GM12878 (cell line): ENCODE results near the gene ISG20L2. TPM values are rescaled to one million over a fixed set of nuclear protein-coding genes. Genes with fewer than 3 reads are reported as not detected.

Experiments
- ATAC-seq: fragments of 200-7000 bp; cut with Tn5 transposase; 3 replicates; pipeline ENCODE4 v1.9.1; 2020; ENCODE audit warnings: mild to moderate bottlenecking, moderate library complexity
- BruUV-seq: library from RNA; stranded (reverse); fragments of 400-500 nt; replicated peaks from 2 replicates; lab custom pipeline; 2021; lab: Mats Ljungman, UMichigan
- CTCF ChIA-PET: fragments of 300-600 bp; sonication (Branson Sonifier 250); formaldehyde crosslinking; extraction: SDS; loops from one replicate; lab custom pipeline; 2021; ENCODE audit warnings: inconsistent platforms; lab: Yijun Ruan, JAX
- POLR2A ChIA-PET: fragments of 350-600 bp; formaldehyde crosslinking; extraction: SDS; loops from one replicate; lab custom pipeline; 2021; ENCODE audit warnings: inconsistent platforms; lab: Charles Lee
- RAD21 ChIA-PET: fragments of 300-600 bp; sonication (Branson Sonifier 250); formaldehyde crosslinking; loops from one replicate; lab custom pipeline; 2023; ENCODE audit warnings: antibody characterized with exemption; ENCODE audit not compliant: unreplicated experiment; lab: Charles Lee
- SMC1A ChIA-PET: fragments of 300-600 bp; sonication (Branson Sonifier 250); formaldehyde crosslinking; loops from one replicate; lab custom pipeline; 2023; ENCODE audit not compliant: unreplicated experiment, uncharacterized antibody; lab: Charles Lee
- DNase-seq: peaks from one replicate; pipeline ENCODE4 v3.0.0-alpha.2; 2011; ENCODE audit warnings: low read depth, low spot score
- FAIRE-seq: peaks from 3 replicates; lab custom pipeline; 2011; peaks lifted over from hg19 to GRCh38; lab: Jason Lieb, UNC
- H2AFZ ChIP-seq: 2 replicates; pipeline ENCODE4 v1.6.0; 2011; ENCODE audit warnings: low read depth, low read length, control low read depth; ENCODE audit not compliant: control insufficient read depth
- H3K27ac ChIP-seq: 2 replicates; pipeline ENCODE4 v1.5.1; 2011; ENCODE audit warnings: control low read depth; ENCODE audit not compliant: control insufficient read depth, insufficient read depth
- H3K27me3 ChIP-seq, 2 experiments: replicated peaks in 1 of 2; 2 replicates each; pipeline versions ENCODE4 v1.6.0 to v1.6.1; 2011; ENCODE audit warnings: low read length in 1 of 2; ENCODE audit not compliant: control insufficient read depth in 2 of 2, insufficient read depth in 2 of 2
- H3K36me3 ChIP-seq, 2 experiments: 2 replicates each; pipeline ENCODE4 v1.5.1; 2011; ENCODE audit warnings: low read length in 1 of 2; ENCODE audit not compliant: control insufficient read depth in 2 of 2, insufficient read depth in 2 of 2
- H3K4me1 ChIP-seq: 2 replicates; pipeline ENCODE4 v1.6.1; 2011; ENCODE audit warnings: mild to moderate bottlenecking, low read length, moderate library complexity, mixed read lengths; ENCODE audit not compliant: control insufficient read depth, insufficient read depth
- H3K4me2 ChIP-seq: 2 replicates; pipeline ENCODE4 v1.6.0; 2011; ENCODE audit warnings: control low read depth; ENCODE audit not compliant: control insufficient read depth, insufficient read depth
- H3K4me3 ChIP-seq: fragments of 200-600 bp; sonication (generic); 2 replicates; pipeline ENCODE4 v1.5.1; 2016
- H3K79me2 ChIP-seq: 2 replicates; pipeline ENCODE4 v1.6.0; 2011; ENCODE audit warnings: low read length; ENCODE audit not compliant: control insufficient read depth, insufficient read depth
- H3K9ac ChIP-seq: 2 replicates; pipeline ENCODE4 v1.8.0; 2011; ENCODE audit warnings: low read length, control low read depth, mixed read lengths; ENCODE audit not compliant: control insufficient read depth, insufficient read depth
- H3K9me3 ChIP-seq: replicated peaks from 3 replicates; pipeline ENCODE4 v1.5.1; 2011; ENCODE audit warnings: mild to moderate bottlenecking, low read length; ENCODE audit not compliant: control insufficient read depth, insufficient read depth
- H4K20me1 ChIP-seq: 2 replicates; pipeline ENCODE4 v1.6.0; 2011; ENCODE audit not compliant: control insufficient read depth, insufficient read depth
- CHD4 ChIP-seq: fragments of 200-600 bp; sonication (generic); IDR thresholded peaks from 2 replicates; pipeline ENCODE4 v1.6.1; 2016; ENCODE audit warnings: mild to moderate bottlenecking
- CTCF ChIP-seq, 3 experiments: IDR thresholded peaks in 2 of 3; conservative IDR thresholded peaks in 1 of 3; 2 replicates each; pipeline ENCODE4 v1.5.1; 2011; ENCODE audit warnings: low read depth in 3 of 3, low read length in 3 of 3, mild to moderate bottlenecking in 3 of 3, control low read depth in 2 of 3, moderate library complexity in 2 of 3, inconsistent platforms in 1 of 3, mixed read lengths in 1 of 3; ENCODE audit not compliant: control insufficient read depth in 2 of 3, insufficient read depth in 1 of 3; ENCODE audit errors: extremely low read depth in 1 of 3
- FOXM1 ChIP-seq: IDR thresholded peaks from 2 replicates; pipeline ENCODE4 v1.6.1; 2012; ENCODE audit warnings: low read depth, mild to moderate bottlenecking, inconsistent platforms, low read length, moderate library complexity
- GABPA ChIP-seq: IDR thresholded peaks from 2 replicates; pipeline ENCODE4 v1.6.1; 2014; ENCODE audit warnings: antibody characterized with exemption, low read depth, mild to moderate bottlenecking, inconsistent platforms
- IKZF2 ChIP-seq, 2 experiments: fragments of 450-650 bp; IDR thresholded peaks; 2 replicates each; pipeline ENCODE4 v1.6.1; 2017; ENCODE audit warnings: mild to moderate bottlenecking in 2 of 2, moderate library complexity in 2 of 2
- KLF5 ChIP-seq: fragments of 450-650 bp; IDR thresholded peaks from 2 replicates; pipeline ENCODE4 v1.6.1; 2014; ENCODE audit warnings: mild to moderate bottlenecking; ENCODE audit not compliant: partially characterized antibody
- NBN ChIP-seq: fragments of 450-650 bp; IDR thresholded peaks from 2 replicates; pipeline ENCODE4 v1.6.1; 2016
- NFXL1 ChIP-seq: fragments of 450-650 bp; IDR thresholded peaks from 2 replicates; pipeline ENCODE4 v1.6.1; 2017; ENCODE audit warnings: antibody characterized with exemption, mild to moderate bottlenecking, borderline replicate concordance
- NKRF ChIP-seq: fragments of 450-650 bp; conservative IDR thresholded peaks from 2 replicates; pipeline ENCODE4 v1.6.1; 2017; ENCODE audit warnings: mild to moderate bottlenecking, moderate library complexity
- RAD51 ChIP-seq: fragments of 450-650 bp; IDR thresholded peaks from 2 replicates; pipeline ENCODE4 v1.6.1; 2016; ENCODE audit warnings: moderate library complexity, mild to moderate bottlenecking, inconsistent platforms
- TBL1XR1 ChIP-seq: IDR thresholded peaks from 2 replicates; pipeline ENCODE4 v1.6.1; 2012; ENCODE audit warnings: low read depth, low read length, improper control_type of control experiment
- WGBS: methylation state at CpG from one replicate; pipeline ENCODE4 v1.1.6; 2016; ENCODE audit warnings: low lambda C conversion rate; ENCODE audit not compliant: insufficient replicate concordance, insufficient coverage; ENCODE audit errors: missing lambda C conversion rate; 5-methylcytosine and 5-hydroxymethylcytosine counted together
- in situ Hi-C: fragments of 300-500 bp; cut with MboI; formaldehyde crosslinking; loops from 9 replicates; pipeline ENCODE4 v1.14.3; 2018; ENCODE audit warnings: mixed read lengths
- intact Hi-C: fragments of 100-400 bp; cut with micrococcal nuclease; formaldehyde crosslinking; loops from one replicate; pipeline ENCODE4 v1.14.2; 2022; ENCODE audit not compliant: unreplicated experiment
- polyA plus RNA-seq, 11 experiments: library from polyadenylated mRNA; depleted of rRNA in 4 of 11; unstranded in 6 of 11; stranded (reverse) in 5 of 11; fragments of >200 nt; fragmentation: Nextera tagmentation in 4 of 11; fragmentation: Illumina TruSeq in 1 of 11; extraction: Ambion mirVana in 4 of 11; extraction: Trizol in 1 of 11; gene quantifications; 1 replicate in 1 of 11; 2 replicates in 10 of 11; pipeline versions ENCODE4 v1.2.1 to v1.2.3, GENCODE V29; 2011 to 2016; ENCODE audit warnings: inconsistent platforms in 2 of 11, missing spikeins in 2 of 11, low read depth in 1 of 11
- total RNA-seq, 4 experiments: library from RNA; depleted of rRNA in 3 of 4; stranded (reverse); fragments of >200 nt in 3 of 4; fragmentation: Illumina TruSeq in 1 of 4; extraction: Trizol in 1 of 4; gene quantifications; 2 replicates each; pipeline versions ENCODE4 v1.2.1 to v1.2.3, GENCODE V29; 2013 to 2021
- TF ChIP-seq, protein P1 (sequence below): IDR thresholded peaks from 2 replicates; pipeline ENCODE4 v1.6.1; 2012; ENCODE audit warnings: low read length, inconsistent platforms
- TF ChIP-seq, protein P2 (sequence below): fragments of 450-650 bp; IDR thresholded peaks from 2 replicates; pipeline ENCODE4 v1.6.1; 2016; ENCODE audit warnings: mild to moderate bottlenecking

Gene ISG20L2
- total and polyA plus RNA-seq, 10 of the 15 experiments (the other 5 are each of a cell fraction or from before 2014, with no cell fraction given): 16.4 to 111 (median 48.0) TPM

DNA sequence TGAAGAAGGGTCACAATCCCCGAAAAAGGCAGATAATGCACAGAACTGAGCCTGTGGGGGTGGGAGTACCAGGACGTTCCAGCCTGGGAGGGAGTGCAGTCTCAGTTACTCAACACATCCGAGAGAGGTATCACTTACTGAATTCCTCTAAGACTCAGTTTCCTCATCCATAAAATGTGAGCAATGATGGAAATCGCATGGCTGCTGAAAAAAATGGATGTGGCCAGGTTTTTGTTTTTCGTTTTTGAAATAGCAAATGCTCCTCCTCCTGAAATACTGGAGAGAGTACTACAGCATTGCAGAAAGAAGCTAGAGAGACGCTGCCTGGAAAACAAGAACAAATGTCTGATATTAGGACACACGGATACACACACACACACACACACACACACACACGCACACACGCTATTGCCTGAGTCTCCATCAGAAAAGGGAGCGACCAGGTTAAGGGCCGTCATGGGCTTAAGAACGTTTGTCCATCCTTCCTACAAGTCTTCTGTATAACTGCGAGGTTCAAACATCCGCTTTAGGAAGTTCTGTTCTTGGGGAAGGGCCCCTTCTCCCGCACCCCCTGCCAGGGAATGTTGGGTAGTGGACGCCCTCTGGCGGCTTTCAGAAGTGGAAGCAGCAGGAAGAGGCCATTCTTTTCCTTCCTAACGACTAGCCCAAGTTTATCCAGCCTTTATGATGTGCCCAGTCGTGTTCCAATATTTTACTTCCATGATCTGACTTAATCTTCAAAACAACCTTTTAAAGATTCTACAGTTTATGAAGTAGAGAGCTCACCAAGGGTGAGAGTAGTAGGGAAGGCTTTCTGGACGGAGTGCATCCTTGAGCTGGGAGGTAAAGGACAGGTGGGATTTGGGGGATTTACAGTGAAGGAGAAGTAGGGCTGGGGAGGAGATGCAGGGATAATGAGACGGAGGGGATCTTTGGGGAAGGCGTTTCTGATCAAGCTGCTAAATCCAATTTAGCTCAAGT lies 50.7 kb downstream of the ISG20L2 start:
- Histone ChIP-seq H3K9ac (no peak overlapping the region), H4K20me1 (no peaks in the 10 kb centered on the region), H3K9me3 (no peaks in the 10 kb centered on the region), H3K27ac (no peak overlapping the region), H3K4me2 (peak overlapping the region; percentile 22; the same call in 1 of the 2 replicates), H3K27me3 (peaks cover 16 to 21% of the 10 kb centered on the region in 2 experiments), H3K79me2 (no peaks in the 10 kb centered on the region), H3K4me1 (peaks cover 9% of the 10 kb centered on the region), H3K4me3 (no peak overlapping the region), H3K36me3 (no peaks in the 10 kb centered on the region), H2AFZ (peak overlapping the region; percentile 52)
- under 1% methylated on average over 22 of the region's 22 CpGs for WGBS
- ChIA-PET SMC1A (interaction anchor here (0.6 to 4.0 kb wide), 10 partner anchors 12 to 325 kb away, joined by 3 to 33 read pairs (median 5); no protein-coding TSS in a partner anchor), CTCF (interaction anchor here (0.7 to 12.9 kb wide), 18 partner anchors 8 to 211 kb away, joined by 3 to 192 read pairs (median 5); partner anchors contain the start of genes ISG20L2 and METTL25B), POLR2A (interaction anchor here (0.6 to 1.3 kb wide), 4 partner anchors 15 to 208 kb away, joined by 3 to 7 read pairs (median 4); no protein-coding TSS in a partner anchor), RAD21 (interaction anchor here (0.6 to 5.8 kb wide), 6 partner anchors 12 to 66 kb away, joined by 3 to 58 read pairs (median 4); no protein-coding TSS in a partner anchor)
- in situ Hi-C loops (no loop called here), intact Hi-C loops (loop anchor here (1.0 kb wide), 2 partner anchors 18 to 52 kb away; no protein-coding TSS in a partner anchor)
- no TSS peak for BruUV-seq
- DNase-seq (no peak), FAIRE-seq (peak; percentile 65), ATAC-seq (peak; percentile 70)
- TF ChIP-seq CTCF (IDR thresholded peaks at IDR 0.05 in 2 of 3, conservative IDR thresholded peaks at IDR 0.05 in 1 of 3; ENCODE audit: control insufficient read depth in 2 of 3, extremely low read depth in 1 of 3, insufficient read depth in 1 of 3, low read depth in 3 of 3, low read length in 3 of 3) (peak; percentile 79 to 86 (median 83)), NFXL1 (no peak), TBL1XR1 (no peak), IKZF2 (IDR thresholded peaks at IDR 0.05) (peak; percentile 54 to 73; a peak in 3 of 4 replicates), NBN (peak; percentile 68; the same call in 1 of the 2 replicates), KLF5 (no peak), NKRF (no peak), FOXM1 (peak; percentile 39; the same call in 1 of the 2 replicates), RAD51 (no peak), GABPA (no peak), CHD4 (no peak)
- TF ChIP-seq, protein P1, sequence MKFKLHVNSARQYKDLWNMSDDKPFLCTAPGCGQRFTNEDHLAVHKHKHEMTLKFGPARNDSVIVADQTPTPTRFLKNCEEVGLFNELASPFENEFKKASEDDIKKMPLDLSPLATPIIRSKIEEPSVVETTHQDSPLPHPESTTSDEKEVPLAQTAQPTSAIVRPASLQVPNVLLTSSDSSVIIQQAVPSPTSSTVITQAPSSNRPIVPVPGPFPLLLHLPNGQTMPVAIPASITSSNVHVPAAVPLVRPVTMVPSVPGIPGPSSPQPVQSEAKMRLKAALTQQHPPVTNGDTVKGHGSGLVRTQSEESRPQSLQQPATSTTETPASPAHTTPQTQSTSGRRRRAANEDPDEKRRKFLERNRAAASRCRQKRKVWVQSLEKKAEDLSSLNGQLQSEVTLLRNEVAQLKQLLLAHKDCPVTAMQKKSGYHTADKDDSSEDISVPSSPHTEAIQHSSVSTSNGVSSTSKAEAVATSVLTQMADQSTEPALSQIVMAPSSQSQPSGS: no peak
- TF ChIP-seq, protein P2, sequence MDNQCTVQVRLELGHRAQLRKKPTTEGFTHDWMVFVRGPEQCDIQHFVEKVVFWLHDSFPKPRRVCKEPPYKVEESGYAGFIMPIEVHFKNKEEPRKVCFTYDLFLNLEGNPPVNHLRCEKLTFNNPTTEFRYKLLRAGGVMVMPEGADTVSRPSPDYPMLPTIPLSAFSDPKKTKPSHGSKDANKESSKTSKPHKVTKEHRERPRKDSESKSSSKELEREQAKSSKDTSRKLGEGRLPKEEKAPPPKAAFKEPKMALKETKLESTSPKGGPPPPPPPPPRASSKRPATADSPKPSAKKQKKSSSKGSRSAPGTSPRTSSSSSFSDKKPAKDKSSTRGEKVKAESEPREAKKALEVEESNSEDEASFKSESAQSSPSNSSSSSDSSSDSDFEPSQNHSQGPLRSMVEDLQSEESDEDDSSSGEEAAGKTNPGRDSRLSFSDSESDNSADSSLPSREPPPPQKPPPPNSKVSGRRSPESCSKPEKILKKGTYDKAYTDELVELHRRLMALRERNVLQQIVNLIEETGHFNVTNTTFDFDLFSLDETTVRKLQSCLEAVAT: 0 out of 2 replicates have a peak, but pooled peaks have one; percentile 48
